Cerebellar cortex (tissue), 1 donor: Measurements from ENCODE around the gene NFE2L2.
A peak's percentile ranks its signal among the peaks of the same experiment; 100 is the strongest.
"Not testable (repeated sequence)": the region's sequence is repeated elsewhere in the genome, so short reads cannot be mapped to it uniquely, and the experiment has no call there.

ENCODE experiments used
- DNase-seq: peaks from one replicate; pipeline ENCODE4 v3.0.0-alpha.2; 2015; ENCODE audit warnings: low spot score

Gene NFE2L2

GRCh38 chr2:177195194-177195593 lies 69.3 kb downstream of the NFE2L2 start:
- peak; percentile 20 for DNase-seq

DNA sequence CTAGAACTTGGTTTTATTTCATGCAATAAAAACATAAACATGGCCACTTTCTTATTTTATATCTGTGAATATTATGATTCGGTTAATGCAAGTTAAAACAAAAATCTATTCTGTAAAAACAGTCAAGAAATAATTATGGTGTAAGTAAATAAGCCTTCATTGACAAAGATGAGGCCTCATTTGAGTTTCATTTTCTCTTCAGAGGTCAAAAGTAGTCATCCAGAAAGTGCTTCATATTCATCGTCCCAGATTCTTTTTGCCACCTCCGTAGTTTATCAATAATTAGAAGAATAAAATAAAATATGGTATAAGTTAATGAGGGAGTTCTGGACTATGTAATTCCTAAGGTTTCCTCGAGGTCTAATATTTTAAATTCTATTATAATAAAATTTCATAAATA lies 71.3 kb downstream of the NFE2L2 start:
- DNase-seq, result no peak

- DNase-seq, result no peak
Measured at GRCh38 chr2:177192788-177193187, 71.7 kb downstream of the NFE2L2 start.

DNA sequence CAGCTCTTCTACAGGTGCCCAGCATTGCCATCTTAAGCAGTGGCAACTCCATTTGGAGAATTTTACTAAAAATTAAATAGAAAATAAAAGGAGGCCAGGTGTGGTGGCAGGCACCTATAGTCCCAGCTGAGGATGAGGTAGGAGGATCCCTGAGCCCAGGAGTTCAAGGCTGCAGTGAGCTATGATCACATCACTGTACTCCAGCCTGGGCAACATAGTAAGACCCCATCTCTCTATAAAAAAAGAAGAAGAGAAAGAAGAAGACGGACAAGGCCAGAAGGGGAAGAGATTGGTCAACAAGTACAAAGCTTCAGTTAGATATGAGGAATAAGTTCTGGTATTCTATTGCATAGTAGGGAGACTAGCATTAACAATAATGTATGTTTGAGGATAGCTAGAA lies 73.6 kb downstream of the NFE2L2 start:
- DNase-seq, result no peak

GRCh38 chr2:177188482-177189469 lies 75.8 kb downstream of the NFE2L2 start:
- DNase-seq, result no peak

GRCh38 chr2:177187631-177188312 lies 76.8 kb downstream of the NFE2L2 start:
- no peak for DNase-seq

GRCh38 chr2:177186038-177186437 lies 78.5 kb downstream of the NFE2L2 start:
- DNase-seq, result not testable (repeated sequence)

DNA sequence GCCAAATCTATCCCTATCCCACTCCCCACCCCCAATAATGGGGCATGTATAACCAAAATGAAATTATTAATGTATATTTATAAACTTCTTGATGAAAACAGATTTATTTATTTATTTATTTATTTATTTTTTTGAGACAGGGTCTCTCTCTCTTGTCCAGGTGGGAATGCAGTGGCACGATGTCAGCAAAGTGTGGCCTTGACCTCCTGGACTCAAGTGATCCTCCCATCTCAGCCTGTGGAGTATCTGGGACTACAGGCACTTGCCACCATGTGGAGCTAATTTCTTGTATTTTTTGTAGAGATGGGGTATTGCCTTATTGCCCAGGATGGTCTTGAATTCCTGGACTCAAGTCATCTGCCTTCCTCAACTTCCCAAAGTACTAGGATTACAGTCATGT lies 79.9 kb downstream of the NFE2L2 start:
- no peak for DNase-seq

DNA sequence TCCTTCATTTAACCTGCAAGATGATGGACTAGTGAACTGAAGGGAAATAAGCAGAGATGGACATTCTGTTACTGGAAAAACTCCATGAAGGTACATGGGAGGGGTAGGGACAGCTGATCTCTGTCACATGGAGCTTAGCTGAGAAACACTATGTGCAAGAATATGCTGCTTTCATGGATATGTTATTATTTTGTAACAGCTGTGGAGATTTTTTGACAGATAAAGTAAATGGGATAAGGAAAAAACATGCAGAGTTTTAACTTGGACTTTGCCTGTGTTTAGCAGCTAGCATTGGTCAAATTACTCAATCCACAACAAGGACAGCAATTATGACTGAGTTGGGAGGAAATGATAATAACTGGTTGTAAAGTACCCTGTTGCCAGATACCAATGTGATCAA lies 80.7 kb downstream of the NFE2L2 start:
- DNase-seq, result no peak
